ENCODE results near the gene CSMD2. TPM values are rescaled to one million over a fixed set of nuclear protein-coding genes. Genes with fewer than 3 reads are reported as not detected.
A peak's percentile ranks its signal among the peaks of the same experiment; 100 is the strongest.

The CSMD2 gene
- total RNA-seq, 1 donor from 2014 or later, result 0.70 TPM

- intact Hi-C loops (cut with DNase I), result no loop called here
- no peak for DNase-seq (ENCODE audit: low spot score)
Measured at GRCh38 chr1:34065498-34065897, 99.5 kb downstream of the CSMD2 start.

GRCh38 chr1:34060901-34061415, 104.1 kb downstream of the CSMD2 start:
- no peak for DNase-seq (ENCODE audit: low spot score)
- intact Hi-C loops (cut with DNase I), result no loop called here

- no peak for DNase-seq (ENCODE audit: low spot score)
- intact Hi-C loops (cut with DNase I), result no loop called here
Measured at GRCh38 chr1:34060187-34060730, 104.8 kb downstream of the CSMD2 start.

- DNase-seq (ENCODE audit: low spot score), result peak; percentile 84
- intact Hi-C loops (cut with DNase I), result loop anchor here (5.0 kb wide), 1 partner anchor 85 kb away; no protein-coding TSS in a partner anchor
Measured at GRCh38 chr1:34057347-34058130, 107.5 kb downstream of the CSMD2 start.

GRCh38 chr1:34055818-34056217, 109.2 kb downstream of the CSMD2 start:
- intact Hi-C loops (cut with DNase I), result loop anchor here (5.0 kb wide), 1 partner anchor 84 kb away; no protein-coding TSS in a partner anchor
- no peak for DNase-seq (ENCODE audit: low spot score)

GRCh38 chr1:34054920-34055319, 110.1 kb downstream of the CSMD2 start:
- intact Hi-C loops (cut with DNase I), result loop anchor here (5.0 kb wide), 1 partner anchor 83 kb away; no protein-coding TSS in a partner anchor
- no peak for DNase-seq (ENCODE audit: low spot score)

GRCh38 chr1:34053660-34054059, 111.4 kb downstream of the CSMD2 start:
- intact Hi-C loops (cut with DNase I), result no loop called here

GRCh38 chr1:34052565-34052964, 112.5 kb downstream of the CSMD2 start:
- intact Hi-C loops (cut with DNase I), result no loop called here
- DNase-seq (ENCODE audit: low spot score), result no peak

More at GRCh38 chr1:34053660-34054059, 111.4 kb downstream of the CSMD2 start:
- DNase-seq (ENCODE audit: low spot score), result no peak

GRCh38 chr1:34050709-34051485, 114.1 kb downstream of the CSMD2 start:
- DNase-seq (ENCODE audit: low spot score), result no peak
- intact Hi-C loops (cut with DNase I), result no loop called here

GRCh38 chr1:34049994-34050393, 115.0 kb downstream of the CSMD2 start:
- intact Hi-C loops (cut with DNase I), result no loop called here
- no peak for DNase-seq (ENCODE audit: low spot score)

- DNase-seq (ENCODE audit: low spot score), result no peak
- intact Hi-C loops (cut with DNase I), result no loop called here
Measured at GRCh38 chr1:34049477-34049876, 115.6 kb downstream of the CSMD2 start.

GRCh38 chr1:34037856-34038255, 127.2 kb downstream of the CSMD2 start:
- intact Hi-C loops (cut with DNase I), result no loop called here

GRCh38 chr1:34037109-34037508, 127.9 kb downstream of the CSMD2 start:
- intact Hi-C loops (cut with DNase I), result no loop called here
- DNase-seq (ENCODE audit: low spot score), result no peak

More at GRCh38 chr1:34037856-34038255, 127.2 kb downstream of the CSMD2 start:
- no peak for DNase-seq (ENCODE audit: low spot score)

GRCh38 chr1:34034036-34034435, 131.0 kb downstream of the CSMD2 start:
- intact Hi-C loops (cut with DNase I), result no loop called here
- DNase-seq (ENCODE audit: low spot score), result no peak

- intact Hi-C loops (cut with DNase I), result no loop called here
- no peak for DNase-seq (ENCODE audit: low spot score)
Measured at GRCh38 chr1:34029954-34030353, 135.1 kb downstream of the CSMD2 start.

GRCh38 chr1:34029515-34029914, 135.5 kb downstream of the CSMD2 start:
- intact Hi-C loops (cut with DNase I), result no loop called here
- no peak for DNase-seq (ENCODE audit: low spot score)

- intact Hi-C loops (cut with DNase I), result no loop called here
- DNase-seq (ENCODE audit: low spot score), result no peak
Measured at GRCh38 chr1:34028381-34029055, 136.5 kb downstream of the CSMD2 start.

GRCh38 chr1:34025675-34026074, 139.4 kb downstream of the CSMD2 start:
- intact Hi-C loops (cut with DNase I), result no loop called here
- no peak for DNase-seq (ENCODE audit: low spot score)

- intact Hi-C loops (cut with DNase I), result no loop called here
- no peak for DNase-seq (ENCODE audit: low spot score)
Measured at GRCh38 chr1:34024485-34024884, 140.5 kb downstream of the CSMD2 start.
